Osteocyte (in vitro differentiated cells): ENCODE data around the gene UNK. TPM values are rescaled to one million over a fixed set of nuclear protein-coding genes. Genes with fewer than 3 reads are reported as not detected.
"Not testable (repeated sequence)": the region's sequence is repeated elsewhere in the genome, so short reads cannot be mapped to it uniquely, and the experiment has no call there.

Source experiments
- DNase-seq: peaks from one replicate; pipeline ENCODE4 v3.0.0; 2021; ENCODE audit warnings: mixed read lengths; ENCODE audit not compliant: unreplicated experiment; ENCODE audit errors: extremely low spot score
- H3K27ac Mint-ChIP-seq: one replicate; pipeline ENCODE4 v1.8.0; 2021; ENCODE audit warnings: mild to moderate bottlenecking, mixed read lengths; ENCODE audit not compliant: unreplicated experiment
- H3K27me3 Mint-ChIP-seq: one replicate; pipeline ENCODE4 v1.8.0; 2021; ENCODE audit warnings: mixed read lengths; ENCODE audit not compliant: unreplicated experiment
- H3K36me3 Mint-ChIP-seq: one replicate; pipeline ENCODE4 v1.8.0; 2021; ENCODE audit warnings: mixed read lengths; ENCODE audit not compliant: unreplicated experiment
- H3K4me1 Mint-ChIP-seq: one replicate; pipeline ENCODE4 v1.8.0; 2021; ENCODE audit warnings: mixed read lengths; ENCODE audit not compliant: unreplicated experiment
- H3K4me3 Mint-ChIP-seq: one replicate; pipeline ENCODE4 v1.8.0; 2021; ENCODE audit warnings: mild to moderate bottlenecking, moderate library complexity, mixed read lengths; ENCODE audit not compliant: unreplicated experiment
- H3K9me3 Mint-ChIP-seq: one replicate; pipeline ENCODE4 v1.8.0; 2021; ENCODE audit warnings: mixed read lengths; ENCODE audit not compliant: unreplicated experiment
- total RNA-seq: library from RNA; stranded (reverse); gene quantifications from 2 replicates; pipeline ENCODE4 v1.2.1, GENCODE V29; 2021
- TF ChIP-seq, protein P1 (sequence below): fragments of 200-600 bp; sonication (generic); IDR thresholded peaks from 2 replicates; pipeline ENCODE4 v1.5.0; 2021; ENCODE audit warnings: antibody characterized with exemption, mild to moderate bottlenecking, moderate library complexity

Gene UNK
- total RNA-seq, 1 donor from 2014 or later: 38.2 TPM

- peak overlapping the region; percentile 80 for H3K27ac Mint-ChIP-seq
- no peaks in the 10 kb centered on the region for H3K9me3 Mint-ChIP-seq
- no peaks in the 10 kb centered on the region for H3K27me3 Mint-ChIP-seq
- H3K4me3 Mint-ChIP-seq: peak overlapping the region; percentile 92
- TF ChIP-seq, protein P1, sequence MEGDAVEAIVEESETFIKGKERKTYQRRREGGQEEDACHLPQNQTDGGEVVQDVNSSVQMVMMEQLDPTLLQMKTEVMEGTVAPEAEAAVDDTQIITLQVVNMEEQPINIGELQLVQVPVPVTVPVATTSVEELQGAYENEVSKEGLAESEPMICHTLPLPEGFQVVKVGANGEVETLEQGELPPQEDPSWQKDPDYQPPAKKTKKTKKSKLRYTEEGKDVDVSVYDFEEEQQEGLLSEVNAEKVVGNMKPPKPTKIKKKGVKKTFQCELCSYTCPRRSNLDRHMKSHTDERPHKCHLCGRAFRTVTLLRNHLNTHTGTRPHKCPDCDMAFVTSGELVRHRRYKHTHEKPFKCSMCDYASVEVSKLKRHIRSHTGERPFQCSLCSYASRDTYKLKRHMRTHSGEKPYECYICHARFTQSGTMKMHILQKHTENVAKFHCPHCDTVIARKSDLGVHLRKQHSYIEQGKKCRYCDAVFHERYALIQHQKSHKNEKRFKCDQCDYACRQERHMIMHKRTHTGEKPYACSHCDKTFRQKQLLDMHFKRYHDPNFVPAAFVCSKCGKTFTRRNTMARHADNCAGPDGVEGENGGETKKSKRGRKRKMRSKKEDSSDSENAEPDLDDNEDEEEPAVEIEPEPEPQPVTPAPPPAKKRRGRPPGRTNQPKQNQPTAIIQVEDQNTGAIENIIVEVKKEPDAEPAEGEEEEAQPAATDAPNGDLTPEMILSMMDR: no peak
- H3K4me1 Mint-ChIP-seq: peaks cover 28% of the 10 kb centered on the region
- no peak for DNase-seq
- peaks cover 29% of the 10 kb centered on the region for H3K36me3 Mint-ChIP-seq
Measured at GRCh38 chr17:75777296-75777922, 7.2 kb upstream of the UNK start.

DNA sequence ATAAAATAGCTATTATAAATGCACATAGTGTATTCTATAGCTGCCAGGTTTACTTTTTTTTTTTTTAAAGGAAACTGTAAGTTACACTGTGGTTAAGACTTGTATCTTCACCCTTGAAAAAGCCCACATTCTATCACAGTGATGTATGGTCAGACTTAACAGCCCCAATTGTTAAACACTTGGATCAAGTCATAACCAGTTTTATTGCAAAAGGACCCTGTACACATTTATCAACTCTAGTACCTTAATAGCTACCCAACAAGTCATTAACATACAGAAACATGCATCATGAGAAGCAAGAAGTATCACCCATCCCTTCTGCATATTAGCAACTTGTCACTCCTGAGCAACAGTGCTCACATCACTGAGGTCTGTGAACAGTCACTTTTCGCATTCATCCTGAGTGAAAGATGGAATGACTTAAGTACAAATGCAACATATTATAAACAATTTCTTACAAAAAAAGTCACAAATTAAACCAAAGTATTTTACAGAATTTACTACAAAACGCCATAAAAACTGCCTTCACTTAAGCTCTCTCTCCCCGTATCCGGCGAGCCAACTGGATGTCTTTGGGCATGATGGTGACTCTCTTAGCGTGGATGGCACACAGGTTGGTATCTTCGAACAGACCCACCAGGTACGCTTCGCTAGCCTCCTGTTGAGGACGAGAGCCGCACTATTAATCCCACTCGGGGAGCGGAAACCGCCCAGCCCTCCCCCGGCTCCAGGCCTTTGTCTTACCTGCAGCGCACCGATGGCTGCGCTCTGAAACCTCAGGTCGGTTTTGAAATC lies 6.3 kb upstream of the UNK start:
- DNase-seq, H3K9me3 Mint-ChIP-seq, H3K27me3 Mint-ChIP-seq: not testable (repeated sequence)
- H3K36me3 Mint-ChIP-seq: peaks cover 29% of the 10 kb centered on the region
- peak overlapping the region; percentile 85 for H3K27ac Mint-ChIP-seq
- peaks cover 36% of the 10 kb centered on the region for H3K4me1 Mint-ChIP-seq
- peak overlapping the region; percentile 92 for H3K4me3 Mint-ChIP-seq

GRCh38 chr17:75778861-75779249 lies 5.8 kb upstream of the UNK start:
- no peak for DNase-seq
- Mint-ChIP-seq H3K4me1 (peaks cover 41% of the 10 kb centered on the region), H3K4me3 (peak overlapping the region; percentile 92), H3K9me3 (no peaks in the 10 kb centered on the region), H3K36me3 (peaks cover 29% of the 10 kb centered on the region), H3K27me3 (no peaks in the 10 kb centered on the region), H3K27ac (peak overlapping the region; percentile 85)
- TF ChIP-seq, protein P1: peak; percentile 71

- peaks cover 47% of the 10 kb centered on the region for H3K4me1 Mint-ChIP-seq
- peak; percentile 98 for DNase-seq
Measured at GRCh38 chr17:75779250-75779986, 5.2 kb upstream of the UNK start.

More at GRCh38 chr17:75779250-75779986, 5.2 kb upstream of the UNK start:
- Mint-ChIP-seq H3K27ac (peak overlapping the region; percentile 97), H3K9me3 (no peaks in the 10 kb centered on the region), H3K27me3 (no peaks in the 10 kb centered on the region), H3K36me3 (peaks cover 29% of the 10 kb centered on the region), H3K4me3 (peak overlapping the region; percentile 92)
- TF ChIP-seq, protein P1: peak; percentile 4
